T1000 (cell line): ENCODE measurements around the gene SMAD3.

Experiments used
- DNase-seq: peaks from one replicate; lab custom pipeline; 2025; ENCODE audit warnings: mixed read lengths; lab: John Stamatoyannopoulos, UW

The SMAD3 gene

DNA sequence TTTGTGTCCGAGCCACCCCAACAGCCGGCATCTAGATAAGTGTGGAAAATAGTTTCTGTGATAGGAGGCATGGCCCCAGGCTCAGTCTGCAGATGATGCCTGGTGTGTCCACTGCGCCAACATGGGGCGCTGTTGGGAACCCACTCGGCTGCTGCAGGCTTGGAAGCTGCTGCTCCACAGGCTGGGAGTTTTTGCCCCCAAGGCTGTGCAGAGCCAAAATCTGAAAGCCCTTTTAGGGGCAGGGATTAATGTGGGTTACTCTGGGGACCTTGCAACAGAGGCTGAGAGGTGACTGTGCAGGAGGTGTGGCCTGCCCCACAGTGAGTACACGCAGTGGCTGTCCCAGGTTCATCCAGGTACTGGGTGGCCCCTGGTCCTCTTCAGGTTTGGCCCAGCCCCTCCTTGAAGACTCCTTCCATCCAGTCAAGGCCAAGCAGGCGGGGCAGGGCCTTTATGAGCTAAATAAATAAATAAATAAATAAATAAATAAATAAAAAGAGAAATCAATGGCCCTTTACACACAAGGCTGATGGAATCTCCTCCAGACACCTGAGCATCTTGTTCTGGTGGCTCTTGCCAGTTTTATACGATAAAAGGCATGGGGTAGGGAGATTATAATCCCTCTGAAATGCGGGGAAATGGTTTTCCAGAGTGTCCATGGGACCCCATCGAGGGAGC lies 115.3 kb downstream of the SMAD3 start:
- no peak for DNase-seq

DNA sequence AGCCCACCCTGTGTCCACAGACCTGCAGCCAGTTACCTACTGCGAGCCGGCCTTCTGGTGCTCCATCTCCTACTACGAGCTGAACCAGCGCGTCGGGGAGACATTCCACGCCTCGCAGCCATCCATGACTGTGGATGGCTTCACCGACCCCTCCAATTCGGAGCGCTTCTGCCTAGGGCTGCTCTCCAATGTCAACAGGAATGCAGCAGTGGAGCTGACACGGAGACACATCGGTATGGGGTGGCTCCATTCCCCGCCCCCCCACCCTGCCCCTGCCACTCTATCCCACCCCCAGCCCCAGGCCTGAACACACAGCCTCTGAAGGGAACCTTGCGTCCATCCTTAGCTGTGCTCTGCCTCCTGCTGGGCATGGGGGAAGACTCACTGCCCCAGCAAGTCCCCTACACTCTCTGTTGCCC lies 115.8 kb downstream of the SMAD3 start:
- no peak for DNase-seq

DNA sequence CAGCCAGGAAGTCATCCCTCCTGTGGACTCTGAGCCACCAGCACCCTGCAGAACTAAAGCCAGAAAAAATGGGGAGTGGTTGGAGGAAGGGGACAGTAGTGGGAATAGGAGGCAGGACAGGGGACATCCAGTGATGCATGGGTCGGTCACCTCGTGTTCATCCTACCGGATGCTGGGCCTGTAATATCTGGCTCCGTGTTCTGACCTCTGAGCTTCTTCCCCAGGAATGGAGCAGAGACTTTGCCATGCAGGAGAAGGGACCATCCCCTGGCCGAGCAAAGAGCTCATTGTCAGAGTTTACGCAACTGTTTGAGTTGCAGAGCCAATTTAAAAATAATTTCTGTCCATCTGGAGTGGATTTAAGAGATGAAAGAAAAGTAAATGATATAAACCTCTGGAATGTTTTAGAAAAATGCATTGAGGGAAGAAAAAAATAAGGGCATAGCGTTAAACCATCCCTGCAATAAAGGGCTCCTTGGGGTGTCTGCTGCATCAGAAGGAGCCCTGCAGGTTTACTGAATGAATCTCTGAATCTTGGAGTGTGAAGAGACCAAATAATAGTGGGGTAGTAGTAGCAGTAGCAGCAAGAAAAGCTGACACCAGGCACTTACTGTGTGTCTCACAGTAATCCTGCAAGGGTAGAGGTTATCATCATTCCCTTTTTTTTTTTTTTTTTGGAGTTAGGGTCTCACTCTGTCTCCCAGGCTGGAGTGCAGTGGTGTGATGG lies 118.2 kb downstream of the SMAD3 start:
- no peak for DNase-seq

DNA sequence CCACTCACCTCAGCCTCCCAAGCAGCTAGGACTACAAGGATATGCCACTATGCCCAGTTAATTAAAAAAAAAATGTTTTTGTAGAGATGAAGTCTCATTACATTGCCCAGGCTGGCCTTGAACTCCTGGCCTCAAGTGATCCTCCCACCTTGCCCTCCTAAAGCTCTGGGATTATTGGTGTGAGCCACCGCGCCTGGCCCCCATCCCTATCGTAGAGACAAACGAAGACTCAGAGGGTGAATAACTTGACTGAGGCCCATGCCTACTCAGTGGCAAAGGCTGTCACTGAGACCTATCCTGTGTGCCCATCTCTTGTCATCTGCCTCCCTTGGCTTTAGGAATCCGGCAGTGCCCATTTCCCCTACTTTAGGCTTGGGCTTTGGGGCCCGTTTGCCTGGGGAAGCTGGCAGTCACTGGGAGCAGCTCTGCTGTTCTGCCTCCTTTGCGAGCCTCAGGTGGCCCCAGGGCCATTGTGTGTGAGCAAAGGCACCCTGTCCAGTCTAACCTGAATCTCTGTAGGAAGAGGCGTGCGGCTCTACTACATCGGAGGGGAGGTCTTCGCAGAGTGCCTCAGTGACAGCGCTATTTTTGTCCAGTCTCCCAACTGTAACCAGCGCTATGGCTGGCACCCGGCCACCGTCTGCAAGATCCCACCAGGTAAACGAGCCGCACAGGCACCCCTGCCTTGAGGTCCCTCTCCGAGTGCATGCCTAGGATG lies 119.0 kb downstream of the SMAD3 start:
- DNase-seq = no peak

DNA sequence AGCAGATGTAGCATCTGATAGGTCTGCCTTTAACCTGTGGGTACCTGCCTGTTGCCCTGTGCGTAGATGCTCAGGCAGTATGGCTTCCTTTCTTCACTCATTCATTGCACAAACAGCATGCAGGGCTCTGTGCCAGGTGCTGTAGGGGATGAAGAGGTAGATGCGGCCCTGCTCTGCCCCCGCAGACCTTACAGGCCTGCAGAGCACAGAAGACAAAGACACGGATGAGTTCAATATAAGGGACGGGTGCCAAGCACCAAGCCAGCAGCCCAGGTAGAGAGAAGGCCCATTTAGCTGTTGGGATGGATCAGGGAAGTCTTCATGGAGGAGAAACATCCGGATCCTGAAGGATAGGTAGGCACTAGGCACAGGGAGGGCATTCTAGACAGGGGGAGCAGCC lies 119.6 kb downstream of the SMAD3 start:
- DNase-seq = no peak

DNA sequence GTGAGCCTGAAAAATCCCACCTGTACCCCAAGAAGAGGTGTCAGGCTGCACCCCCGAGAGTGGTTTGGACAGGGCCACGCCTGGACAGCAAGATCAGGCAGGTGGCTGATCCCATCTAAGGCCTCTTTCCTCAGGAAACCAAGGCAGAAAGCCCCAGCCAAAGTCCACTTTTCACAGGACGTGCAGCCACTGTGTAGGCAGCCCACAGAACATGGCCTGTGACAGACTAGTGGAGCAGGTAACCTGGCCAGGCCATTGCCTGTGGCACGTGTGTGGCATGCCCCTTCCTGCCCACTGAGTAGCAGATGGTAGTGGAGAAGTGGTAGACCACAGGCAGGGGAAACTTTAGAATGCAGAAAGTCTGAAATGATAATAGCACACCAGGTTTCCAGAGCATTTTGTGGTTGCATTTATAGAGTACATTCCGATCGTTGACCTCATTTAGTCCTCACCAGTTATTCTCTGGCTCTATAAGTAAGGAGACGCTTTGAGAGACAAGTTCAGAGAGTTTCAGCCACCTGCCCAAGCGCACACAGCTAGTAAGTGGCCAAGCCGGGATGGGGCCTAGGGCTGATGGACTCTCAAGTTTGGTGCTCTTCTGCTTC lies 120.3 kb downstream of the SMAD3 start:
- no peak for DNase-seq

DNA sequence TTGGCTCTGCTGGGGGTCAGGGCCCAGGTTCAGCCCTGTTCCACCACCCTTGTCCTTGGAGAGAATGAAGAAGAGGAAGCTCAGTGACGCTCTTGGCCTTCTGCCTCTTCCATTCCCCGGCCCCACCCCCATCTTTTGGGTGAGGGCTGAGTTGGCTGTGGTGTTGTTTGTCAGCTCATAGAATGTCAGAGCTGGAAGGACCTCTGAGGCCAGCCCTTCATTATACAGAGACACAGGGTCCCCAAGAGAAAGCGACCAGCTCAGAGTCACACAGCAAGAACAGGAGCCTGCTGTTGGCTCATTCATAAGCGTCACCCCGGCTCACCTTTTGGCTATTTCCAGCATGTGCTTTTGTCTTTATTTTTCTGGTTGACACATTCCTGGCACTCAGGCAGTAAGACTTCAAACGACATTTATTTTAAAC lies 120.8 kb downstream of the SMAD3 start:
- no peak for DNase-seq

DNA sequence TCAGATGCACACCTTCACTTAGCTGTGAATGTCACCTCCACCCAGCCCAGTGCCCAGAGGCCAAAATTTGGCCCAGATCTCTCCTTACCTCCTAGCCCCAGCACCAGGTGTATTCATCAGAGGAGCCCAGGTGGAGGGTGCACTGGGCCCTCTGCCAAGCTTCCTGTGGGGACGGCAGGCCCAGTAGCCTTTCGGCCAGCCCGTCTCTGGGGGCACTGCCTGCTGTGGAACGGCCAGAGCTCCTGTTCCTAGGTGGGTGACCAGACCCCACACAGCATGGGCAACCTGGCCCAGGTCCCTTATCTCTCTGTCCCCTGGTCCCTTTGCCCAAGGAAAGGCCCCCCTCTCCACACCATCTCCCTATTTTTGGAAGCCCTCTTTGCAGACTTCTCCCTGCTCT lies 121.3 kb downstream of the SMAD3 start:
- no peak for DNase-seq

DNA sequence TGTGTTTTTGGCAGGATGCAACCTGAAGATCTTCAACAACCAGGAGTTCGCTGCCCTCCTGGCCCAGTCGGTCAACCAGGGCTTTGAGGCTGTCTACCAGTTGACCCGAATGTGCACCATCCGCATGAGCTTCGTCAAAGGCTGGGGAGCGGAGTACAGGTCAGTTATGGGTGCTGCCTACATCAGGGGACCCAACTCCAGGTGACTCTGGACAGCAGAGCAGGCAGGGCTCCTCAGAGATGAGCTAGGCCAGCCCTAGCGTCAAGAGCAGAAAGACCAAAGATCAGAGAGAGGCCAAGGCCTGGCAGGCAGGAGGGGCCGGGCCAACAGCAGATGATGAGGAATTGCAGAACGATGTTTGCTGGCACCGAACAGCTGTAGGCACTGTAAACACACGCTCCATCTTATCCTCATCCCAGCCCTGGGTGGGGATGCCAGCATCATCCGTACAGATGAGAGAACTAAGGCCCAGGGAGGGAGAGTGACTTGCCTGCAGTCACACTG lies 122.0 kb downstream of the SMAD3 start:
- DNase-seq = no peak

DNA sequence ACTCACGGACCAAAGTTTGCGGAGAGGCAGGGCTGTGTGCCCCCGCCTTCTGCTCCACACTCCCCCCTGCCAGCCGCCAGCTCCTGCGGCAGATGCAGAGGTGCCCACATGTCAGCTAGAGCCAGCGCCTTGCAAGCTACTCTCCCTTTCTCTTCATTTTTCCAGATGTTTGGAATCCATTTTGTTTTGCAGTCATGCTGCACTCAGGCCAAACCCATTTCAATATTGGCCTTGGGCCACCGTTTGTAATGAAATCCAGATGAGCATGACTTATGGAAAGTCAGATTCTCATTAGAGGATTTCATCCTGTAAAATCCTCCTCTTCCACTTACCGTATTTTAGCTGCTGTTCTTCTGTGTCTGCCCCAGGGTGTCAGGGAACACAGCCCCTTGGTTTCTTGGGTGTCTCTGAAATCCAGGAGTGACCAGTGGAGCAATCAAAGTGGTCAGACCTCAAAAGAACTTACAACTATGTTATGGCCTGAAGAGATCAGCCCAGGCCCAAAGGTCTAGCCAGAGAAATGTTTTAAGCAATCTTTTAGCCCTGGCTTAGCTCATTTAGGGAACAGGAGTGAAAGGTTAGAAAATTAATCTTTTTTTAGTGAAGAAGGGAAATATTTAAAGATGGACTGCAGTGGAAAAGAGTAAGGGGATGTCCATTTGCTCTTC lies 123.3 kb downstream of the SMAD3 start:
- no peak for DNase-seq

DNA sequence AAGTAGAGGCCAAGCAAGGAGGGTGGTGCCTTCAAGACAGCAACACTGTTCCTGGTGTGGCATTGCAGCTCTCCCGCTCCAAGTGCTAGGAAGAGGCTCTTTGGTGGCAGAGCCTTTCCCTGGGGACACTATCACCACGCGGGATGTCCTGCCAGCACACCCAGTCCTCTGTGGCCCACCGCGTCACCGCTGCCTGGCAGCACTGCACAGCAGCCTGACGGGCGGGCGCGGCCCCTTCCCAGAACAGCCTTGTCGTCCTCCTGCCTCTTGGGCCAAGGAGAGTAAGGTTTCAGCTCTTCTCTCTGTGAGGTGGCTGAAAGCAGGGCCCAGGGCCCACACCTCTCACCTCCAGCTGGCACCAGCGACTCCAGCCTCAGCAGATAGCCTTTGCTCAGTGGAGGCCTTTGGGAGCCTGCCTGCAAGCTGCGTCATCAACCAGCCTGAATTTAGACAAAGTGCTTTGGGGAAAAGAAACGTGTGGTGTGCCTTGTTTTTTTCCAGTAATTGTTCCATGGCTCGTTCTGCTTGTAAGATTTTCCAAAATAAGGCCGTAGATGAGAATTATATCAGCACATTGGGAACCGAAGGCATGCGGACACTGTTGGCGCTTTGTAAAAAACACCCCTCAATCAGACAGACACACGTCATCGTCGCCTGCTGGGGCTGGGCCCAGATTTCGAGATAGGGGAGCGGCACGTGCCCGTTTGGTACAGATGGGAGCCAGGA lies 124.1 kb downstream of the SMAD3 start:
- DNase-seq = no peak

DNA sequence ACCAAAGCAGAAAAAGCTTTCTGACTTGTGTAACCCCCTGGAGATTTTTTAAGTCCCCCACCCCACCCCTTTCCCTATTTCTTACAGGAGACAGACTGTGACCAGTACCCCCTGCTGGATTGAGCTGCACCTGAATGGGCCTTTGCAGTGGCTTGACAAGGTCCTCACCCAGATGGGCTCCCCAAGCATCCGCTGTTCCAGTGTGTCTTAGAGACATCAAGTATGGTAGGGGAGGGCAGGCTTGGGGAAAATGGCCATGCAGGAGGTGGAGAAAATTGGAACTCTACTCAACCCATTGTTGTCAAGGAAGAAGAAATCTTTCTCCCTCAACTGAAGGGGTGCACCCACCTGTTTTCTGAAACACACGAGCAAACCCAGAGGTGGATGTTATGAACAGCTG lies 124.9 kb downstream of the SMAD3 start:
- DNase-seq = no peak

DNA sequence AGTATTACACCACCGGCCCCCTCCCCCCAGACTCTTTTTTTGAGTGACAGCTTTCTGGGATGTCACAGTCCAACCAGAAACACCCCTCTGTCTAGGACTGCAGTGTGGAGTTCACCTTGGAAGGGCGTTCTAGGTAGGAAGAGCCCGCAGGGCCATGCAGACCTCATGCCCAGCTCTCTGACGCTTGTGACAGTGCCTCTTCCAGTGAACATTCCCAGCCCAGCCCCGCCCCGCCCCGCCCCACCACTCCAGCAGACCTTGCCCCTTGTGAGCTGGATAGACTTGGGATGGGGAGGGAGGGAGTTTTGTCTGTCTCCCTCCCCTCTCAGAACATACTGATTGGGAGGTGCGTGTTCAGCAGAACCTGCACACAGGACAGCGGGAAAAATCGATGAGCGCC lies 125.4 kb downstream of the SMAD3 start:
- no peak for DNase-seq

DNA sequence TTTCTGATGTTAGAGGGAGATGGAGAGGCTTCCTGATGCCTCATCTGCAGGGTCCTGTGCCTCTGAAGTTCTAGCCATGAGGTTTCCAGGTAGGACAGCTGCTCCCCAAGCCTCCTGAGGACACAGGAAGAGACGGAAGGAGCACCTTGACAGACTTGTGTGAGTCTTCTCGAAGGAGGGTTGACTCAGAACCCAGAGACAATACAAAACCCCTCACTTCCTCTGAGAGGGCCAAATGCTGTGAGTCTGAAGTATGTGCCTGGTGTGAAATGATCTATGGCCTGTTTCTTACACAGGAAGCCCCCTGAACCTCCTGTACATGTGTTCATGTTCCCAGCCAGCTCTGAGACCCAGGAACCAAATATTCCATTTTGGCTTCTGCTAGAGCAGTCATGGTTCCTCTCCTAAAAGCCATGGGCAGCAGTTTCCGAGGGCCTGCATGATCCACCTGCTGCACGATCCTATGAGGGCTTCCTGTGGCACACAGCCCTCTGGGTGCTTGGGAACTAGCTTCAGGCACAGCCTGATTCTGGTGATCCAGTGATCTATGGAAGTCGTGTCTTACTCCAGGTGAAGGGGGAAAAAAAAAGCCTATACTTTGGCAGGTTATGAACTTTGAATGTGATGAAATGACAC lies 126.9 kb downstream of the SMAD3 start:
- no peak for DNase-seq

DNA sequence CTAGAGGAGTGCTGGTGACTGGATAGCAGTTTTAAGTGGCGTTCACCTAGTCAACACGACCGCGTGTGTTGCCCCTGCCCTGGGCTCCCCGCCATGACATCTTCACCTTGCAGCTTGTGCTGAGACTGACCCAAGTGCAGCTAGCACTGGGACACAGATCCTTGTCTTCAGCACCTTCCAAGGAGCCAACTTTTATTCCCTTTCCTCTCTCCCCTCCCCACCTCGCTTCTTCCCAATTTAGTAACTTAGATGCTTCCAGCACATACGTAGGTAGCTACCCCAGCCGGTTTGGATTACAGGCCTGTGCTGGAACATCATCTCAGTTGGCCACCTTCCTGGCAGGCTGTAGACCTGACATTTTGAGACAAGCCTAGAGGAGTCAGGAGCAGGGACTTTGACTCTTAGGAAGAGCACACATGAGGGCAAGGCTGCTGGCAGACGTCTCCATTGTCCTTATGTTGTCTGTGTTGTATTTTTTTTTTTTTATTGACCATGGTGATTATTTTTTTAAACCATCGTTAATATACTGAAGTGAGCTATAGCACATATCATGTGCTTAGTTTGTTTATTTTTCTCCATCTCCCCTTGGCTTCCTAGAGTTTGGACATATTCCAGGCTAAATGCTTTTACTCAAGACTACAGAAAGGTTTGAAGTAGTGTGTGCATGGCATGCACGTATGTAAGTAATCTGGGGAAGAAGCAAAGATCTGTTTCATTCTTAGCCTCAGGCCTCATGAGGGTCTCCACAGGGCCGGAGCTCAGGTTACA lies 128.0 kb downstream of the SMAD3 start:
- DNase-seq = no peak

DNA sequence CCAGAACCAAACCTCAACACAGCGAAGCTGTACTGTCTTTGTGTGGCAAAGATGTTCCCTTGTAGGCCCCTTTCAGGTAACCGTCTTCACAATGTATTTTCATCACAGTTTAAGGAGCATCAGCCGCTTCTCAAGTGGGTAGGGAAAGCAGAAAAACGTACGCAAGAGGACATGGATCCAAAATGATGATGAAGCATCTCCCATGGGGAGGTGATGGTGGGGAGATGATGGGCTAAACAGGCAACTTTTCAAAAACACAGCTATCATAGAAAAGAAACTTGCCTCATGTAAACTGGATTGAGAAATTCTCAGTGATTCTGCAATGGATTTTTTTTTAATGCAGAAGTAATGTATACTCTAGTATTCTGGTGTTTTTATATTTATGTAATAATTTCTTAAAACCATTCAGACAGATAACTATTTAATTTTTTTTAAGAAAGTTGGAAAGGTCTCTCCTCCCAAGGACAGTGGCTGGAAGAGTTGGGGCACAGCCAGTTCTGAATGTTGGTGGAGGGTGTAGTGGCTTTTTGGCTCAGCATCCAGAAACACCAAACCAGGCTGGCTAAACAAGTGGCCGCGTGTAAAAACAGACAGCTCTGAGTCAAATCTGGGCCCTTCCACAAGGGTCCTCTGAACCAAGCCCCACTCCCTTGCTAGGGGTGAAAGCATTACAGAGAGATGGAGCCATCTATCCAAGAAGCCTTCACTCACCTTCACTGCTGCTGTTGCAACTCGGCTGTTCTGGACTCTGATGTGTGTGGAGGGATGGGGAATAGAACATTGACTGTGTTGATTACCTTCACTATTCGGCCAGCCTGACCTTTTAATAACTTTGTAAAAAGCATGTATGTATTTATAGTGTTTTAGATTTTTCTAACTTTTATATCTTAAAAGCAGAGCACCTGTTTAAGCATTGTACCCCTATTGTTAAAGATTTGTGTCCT lies 129.0 kb downstream of the SMAD3 start:
- DNase-seq = no peak

DNA sequence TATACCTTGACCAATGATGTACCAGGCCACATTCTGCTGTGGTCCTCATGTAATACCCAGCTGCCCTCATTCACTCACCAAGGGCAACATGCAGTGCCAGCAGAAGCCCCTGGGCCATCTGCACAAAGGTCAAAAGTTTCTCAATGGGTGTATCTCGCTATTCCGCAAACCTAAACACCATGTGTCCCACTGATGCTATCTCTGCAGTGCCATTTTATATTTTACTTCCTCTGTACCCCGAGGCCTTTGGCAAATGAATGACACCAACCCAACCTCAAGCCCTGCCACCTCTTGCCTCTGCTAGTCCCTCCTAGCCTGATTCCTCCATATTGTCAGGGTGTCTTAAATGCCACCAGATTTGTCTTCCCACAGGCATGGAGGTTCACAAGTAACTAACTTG lies 129.9 kb downstream of the SMAD3 start:
- DNase-seq = no peak

DNA sequence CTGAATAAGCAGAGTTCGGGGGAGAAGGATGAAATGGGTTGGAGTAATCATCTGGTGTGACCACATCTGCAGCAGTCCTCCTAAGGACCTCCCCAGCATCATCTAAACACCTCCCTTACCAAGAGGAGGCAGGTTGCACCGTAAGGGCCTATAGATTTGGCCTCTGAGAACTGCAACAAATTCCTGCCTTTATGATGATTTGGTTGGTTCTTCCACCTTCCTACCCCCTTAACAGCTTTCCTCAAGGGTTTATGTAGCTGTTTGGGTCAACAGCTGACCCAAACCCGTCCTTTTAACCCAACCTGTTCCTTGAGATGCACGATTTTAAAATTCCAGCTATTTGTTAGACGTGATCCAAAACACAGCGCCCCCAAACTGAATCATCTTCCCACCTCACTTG lies 130.8 kb downstream of the SMAD3 start:
- no peak for DNase-seq
